Hematopoietic multipotent progenitor cell treated with erythropoietin and hydrocortisone succinate and interleukin-3 and kit ligand, for 4 days (in vitro differentiated cells): ENCODE measurements around the gene AP3B1.
"Not testable (repeated sequence)": the region's sequence is repeated elsewhere in the genome, so short reads cannot be mapped to it uniquely, and the experiment has no call there.

Experiments
- DNase-seq: peaks from one replicate; pipeline ENCODE4 v3.0.0-alpha.2; 2015

Gene AP3B1

GRCh38 chr5:78242001-78242400 is 52.5 kb downstream of the AP3B1 start:
- DNase-seq: no peak

- no peak for DNase-seq
Measured at GRCh38 chr5:78237911-78238310, 56.6 kb downstream of the AP3B1 start.

DNA sequence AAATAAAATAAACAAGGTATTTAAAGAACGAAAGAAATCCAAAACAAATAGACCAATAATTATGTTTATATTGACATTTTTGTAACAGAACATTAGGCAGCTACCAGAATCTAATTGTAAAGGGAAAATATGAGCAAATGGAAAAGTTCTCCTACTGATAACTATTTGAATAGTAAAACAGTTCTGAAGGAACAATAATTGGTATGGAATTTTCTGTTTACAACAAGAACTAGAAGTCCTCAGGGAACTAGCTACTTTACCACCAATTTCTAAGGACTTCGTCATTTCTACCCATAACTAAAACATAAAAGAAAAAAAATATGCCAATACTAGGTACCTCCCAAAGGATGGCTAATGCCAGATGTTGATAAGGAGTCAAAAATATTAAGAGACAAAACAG is 58.5 kb downstream of the AP3B1 start:
- DNase-seq: no peak

DNA sequence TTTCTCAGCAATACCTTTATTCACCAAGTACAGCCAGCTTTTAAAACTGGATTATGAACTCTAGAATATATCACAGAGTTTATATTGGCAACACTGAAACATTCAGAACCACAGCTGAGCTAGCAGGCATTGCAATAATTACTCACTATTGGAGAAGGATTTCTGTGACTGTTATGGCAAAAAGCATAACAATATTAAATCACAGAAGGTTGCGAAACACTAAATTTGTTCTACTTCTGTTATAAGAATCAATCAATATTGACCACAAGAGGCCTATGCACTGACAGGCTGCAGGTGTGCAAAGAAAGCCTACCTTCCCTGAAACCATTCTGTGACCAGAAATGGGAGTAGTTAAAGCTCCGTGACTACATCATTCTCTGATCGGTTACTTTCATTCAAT is 59.2 kb downstream of the AP3B1 start:
- DNase-seq: no peak

DNA sequence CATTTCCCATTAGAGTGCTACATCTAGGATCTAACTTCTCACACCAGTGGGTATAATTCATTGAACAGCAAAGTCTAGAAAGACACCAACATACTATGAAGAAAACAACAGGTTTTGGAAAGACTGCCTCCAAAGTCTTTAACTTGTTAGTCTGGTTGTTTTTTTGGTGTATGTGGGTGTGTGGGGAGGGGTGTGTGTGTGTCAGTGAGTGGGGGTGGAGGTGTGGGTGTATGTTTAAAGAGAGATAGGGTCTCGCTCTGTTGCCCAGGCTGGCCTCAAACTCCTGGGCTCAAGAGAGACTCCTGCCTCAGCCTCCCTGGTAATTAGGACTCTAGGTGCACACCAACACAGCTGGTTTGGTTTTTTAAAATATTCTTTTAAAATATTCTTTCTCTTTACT is 59.7 kb downstream of the AP3B1 start:
- DNase-seq: no peak

DNA sequence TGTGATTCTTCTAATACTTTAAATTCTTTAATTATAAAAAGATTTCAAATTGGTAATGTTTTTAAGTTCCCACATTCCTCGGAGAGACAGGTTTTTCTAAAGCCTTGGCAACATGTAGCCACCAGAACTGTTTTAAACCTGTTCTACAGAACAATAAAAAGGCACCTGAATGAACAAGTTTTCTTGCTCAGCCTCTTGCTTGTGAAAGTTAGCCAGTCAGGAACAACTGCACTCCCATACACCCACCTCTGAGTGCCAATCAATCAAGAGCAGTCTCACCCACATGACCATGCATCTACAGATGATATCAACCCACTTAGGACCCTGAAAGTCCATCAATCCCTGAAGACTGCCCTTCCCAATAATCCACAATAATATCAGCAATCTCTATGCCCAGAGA is 62.3 kb downstream of the AP3B1 start:
- DNase-seq: no peak

DNA sequence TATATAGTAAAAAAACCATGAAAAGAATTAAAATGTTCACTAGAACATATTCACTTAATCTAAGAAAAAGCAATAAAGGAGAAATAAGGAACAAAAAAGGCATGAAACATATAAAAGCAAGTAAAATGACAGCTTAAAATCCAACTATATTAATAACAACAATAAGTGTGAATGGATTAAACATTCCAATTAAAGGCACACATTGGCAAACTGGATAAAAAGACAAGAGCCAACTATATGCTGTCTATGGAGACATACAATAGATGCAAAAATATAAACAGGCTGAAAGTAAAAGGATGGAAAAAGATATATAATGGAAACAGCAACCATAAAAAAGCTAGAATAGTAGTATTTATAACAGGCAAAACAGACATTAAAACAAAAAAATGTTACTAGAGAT is 70.1 kb downstream of the AP3B1 start:
- DNase-seq: no peak

DNA sequence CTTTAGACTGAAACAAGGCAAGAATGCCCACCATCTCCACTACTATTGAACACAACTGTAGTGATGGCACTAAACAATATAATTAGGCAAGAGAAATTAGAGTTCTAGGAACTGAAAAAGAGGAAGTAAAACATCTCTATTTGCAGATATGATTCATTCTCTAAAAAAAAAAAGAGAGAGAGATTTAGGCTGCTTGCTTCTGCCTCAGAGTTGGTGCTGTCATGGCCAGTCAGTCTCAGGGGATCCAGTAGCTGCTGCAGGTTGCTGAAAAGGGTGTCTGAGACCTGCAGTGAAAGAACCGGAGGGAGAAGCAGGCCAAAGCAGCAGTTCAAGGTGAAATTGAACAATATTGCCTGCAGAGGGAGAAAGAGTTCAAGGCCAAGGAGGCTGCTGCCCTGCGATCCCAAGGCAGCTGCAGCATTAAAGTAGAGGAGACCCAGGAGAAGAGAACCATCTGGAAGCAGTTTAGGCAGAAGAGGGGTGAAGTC is 72.5 kb downstream of the AP3B1 start:
- peak; percentile 80 for DNase-seq

- no peak for DNase-seq
Measured at GRCh38 chr5:78221467-78221866, 73.0 kb downstream of the AP3B1 start.

GRCh38 chr5:78215972-78216371 is 78.5 kb downstream of the AP3B1 start:
- no peak for DNase-seq

- no peak for DNase-seq
Measured at GRCh38 chr5:78215565-78215964, 78.9 kb downstream of the AP3B1 start.

GRCh38 chr5:78213799-78214198 is 80.7 kb downstream of the AP3B1 start:
- no peak for DNase-seq

- no peak for DNase-seq
Measured at GRCh38 chr5:78211052-78211451, 83.4 kb downstream of the AP3B1 start.

GRCh38 chr5:78204241-78204640 is 90.3 kb downstream of the AP3B1 start:
- peak; percentile 10 for DNase-seq

DNA sequence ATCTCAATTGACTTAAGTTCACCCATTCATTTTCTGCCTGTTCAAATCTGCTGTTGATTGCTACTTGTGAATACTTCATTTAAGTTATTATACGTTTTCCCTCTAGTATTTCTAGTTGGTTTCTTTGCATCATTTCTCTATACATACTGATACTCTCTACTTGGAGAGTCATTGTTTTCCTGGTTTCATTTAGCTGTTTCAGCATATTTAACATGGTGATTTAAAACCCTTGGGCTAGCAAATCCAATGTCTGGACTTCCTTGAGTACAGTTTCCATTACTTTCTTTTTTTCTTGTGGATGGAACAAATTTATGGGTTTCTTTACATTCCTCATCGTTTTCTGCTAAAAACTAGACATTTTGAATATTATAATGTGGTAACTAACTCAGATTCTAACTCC is 90.7 kb downstream of the AP3B1 start:
- DNase-seq: no peak

- DNase-seq: no peak
Measured at GRCh38 chr5:78190402-78190801, 104.1 kb downstream of the AP3B1 start.

DNA sequence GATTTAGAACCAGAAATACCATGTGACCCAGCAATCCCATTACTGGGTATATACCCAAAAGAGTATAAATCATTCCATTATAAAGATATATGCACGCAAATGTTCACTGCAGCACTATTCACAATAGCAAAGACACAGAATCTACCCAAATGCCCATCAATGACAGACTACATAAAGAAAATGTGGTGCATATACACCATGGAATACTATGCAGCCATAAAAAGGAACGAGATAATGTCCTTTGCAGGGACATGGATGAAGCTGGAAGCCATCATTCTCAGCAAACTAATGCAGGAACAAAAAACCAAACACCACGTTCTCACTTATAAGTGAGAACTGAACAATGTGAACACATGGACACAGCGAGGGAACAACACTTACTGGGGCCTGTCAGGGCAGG is 105.8 kb downstream of the AP3B1 start:
- not testable (repeated sequence) for DNase-seq

DNA sequence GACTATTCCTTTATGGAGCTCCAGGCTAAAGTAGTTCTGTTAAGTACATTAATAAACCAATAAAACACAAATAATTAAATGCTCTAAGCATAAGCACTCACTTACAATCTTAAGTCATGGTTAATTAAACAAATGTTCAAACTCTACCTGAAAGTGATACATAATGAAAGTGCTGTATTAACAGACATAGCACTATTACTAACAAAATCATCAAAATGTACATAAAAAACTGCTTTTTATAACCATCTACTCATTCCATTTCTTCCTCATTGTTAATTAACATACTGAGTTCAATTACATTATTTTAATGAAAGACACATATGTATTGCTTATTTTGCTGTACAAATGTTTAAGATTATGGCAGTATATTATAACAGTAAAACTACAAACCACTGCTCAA is 107.3 kb downstream of the AP3B1 start:
- DNase-seq: no peak

DNA sequence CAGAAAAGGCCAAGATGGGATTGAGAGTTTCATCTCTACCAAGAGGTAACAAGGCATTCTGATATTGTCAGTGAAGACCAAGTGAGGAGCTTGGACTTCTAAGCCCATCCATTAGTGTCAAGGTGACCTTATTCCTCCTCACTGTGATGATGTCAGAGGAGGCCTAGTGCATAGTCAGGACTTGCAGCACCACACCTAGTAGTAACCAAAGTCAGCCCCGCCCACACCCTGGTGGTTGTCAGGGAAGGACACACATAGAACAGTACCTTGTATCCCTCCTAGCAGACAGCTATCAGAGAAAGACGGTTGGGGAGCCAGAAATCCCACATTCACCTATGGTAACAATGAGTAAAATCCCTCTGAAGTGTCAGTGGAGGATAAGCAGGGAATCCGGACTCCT is 111.7 kb downstream of the AP3B1 start:
- DNase-seq: peak; percentile 26

DNA sequence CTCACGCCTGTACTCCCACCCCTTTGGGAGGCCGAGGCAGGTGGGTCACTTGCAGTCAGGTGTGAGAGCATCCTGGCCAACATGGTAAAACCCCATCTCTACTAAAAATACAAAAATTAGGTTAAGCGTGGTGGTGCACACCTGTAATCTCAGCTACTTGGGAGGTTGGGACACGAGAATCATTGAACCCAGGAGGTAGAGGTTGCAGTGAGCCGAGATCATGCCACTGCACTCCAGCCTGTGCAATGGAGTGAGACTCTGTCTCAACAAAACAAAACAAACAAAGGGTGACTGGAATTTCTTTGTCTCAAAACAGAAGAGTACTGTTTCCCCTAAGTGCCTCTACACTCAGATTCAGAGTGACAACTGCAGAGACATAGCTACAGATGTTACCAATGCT is 116.1 kb downstream of the AP3B1 start:
- no peak for DNase-seq

DNA sequence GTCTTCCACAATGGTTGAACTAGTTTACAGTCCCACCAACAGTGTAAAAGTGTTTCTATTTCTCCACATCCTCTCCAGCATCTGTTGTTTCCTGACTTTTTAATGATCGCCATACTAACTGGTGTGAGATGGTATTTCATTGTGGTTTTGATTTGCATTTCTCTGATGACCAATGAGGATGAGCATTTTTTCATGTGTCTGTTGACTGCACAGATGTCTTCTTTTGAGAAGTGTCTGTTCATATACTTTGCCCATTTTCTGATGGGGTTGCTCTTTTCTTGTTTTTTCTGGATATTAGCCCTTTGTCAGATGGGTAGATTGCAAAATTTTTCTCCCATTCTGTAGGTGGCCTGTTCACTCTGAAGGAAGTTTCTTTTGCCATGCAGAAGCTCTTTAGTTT is 124.2 kb downstream of the AP3B1 start:
- not testable (repeated sequence) for DNase-seq

GRCh38 chr5:78162253-78162862 is 132.1 kb downstream of the AP3B1 start:
- peak; percentile 70 for DNase-seq

DNA sequence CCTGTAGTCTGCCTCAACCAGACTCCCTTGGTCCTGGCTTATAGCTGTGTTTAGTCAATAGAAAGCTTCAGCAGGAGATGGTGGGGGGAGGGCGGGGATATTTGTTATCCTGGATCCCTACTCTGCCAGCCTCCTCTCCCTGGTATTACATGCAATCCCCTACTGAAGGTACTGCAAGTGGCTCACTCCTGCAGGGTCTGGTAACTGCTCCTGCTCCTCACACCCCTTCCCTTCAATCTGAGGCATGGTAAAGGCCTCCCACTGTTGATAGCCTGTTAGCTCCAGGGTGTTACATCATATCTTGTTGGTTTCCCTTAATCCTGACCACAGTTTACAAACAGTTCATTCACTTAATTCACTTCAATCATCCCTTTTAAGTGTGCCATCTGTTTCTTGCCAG is 137.5 kb downstream of the AP3B1 start:
- peak; percentile 5 for DNase-seq

DNA sequence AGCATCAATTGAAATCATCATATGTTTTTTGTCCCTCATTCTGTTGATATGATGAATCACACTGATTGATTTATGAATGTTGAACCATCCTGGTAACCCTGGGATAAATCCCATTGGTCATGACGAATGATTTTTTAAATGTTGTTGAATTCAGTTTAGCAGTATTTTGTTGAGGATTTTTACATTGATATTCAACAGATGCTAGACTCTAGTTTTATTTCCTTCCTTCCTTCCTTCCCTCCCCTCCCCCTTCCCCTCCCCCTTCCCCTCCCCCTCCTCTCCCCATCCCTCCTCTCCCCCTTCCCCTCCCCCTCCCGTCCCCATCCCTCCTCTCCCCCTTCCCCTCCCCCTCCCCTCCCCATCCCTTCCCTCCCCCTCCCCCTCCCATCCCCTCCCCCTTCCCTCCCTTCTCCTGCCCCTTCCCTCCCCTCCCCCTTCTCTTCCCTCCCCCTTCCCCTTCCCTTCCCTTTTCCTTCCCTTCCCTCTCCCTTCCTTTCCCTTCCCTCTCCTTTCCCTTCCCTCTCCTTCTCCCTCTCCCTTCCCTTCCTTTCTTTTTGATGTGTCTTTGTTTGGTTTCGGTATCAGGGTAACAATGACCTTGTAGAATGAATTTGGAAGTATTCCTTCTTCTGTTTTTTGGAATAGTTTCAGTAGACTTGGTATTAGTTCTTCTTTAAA is 142.8 kb downstream of the AP3B1 start:
- DNase-seq: no peak

- DNase-seq: no peak
Measured at GRCh38 chr5:78137290-78137689, 157.2 kb downstream of the AP3B1 start.
